HG02763 (cell line): ENCODE measurements around the gene ZFPM1.

Source experiments
- ATAC-seq: cut with Tn5 transposase; IDR thresholded peaks from one replicate; pipeline ENCODE4 v1.9.1; 2021; ENCODE audit warnings: mild to moderate bottlenecking, moderate library complexity; ENCODE audit not compliant: unreplicated experiment

Gene ZFPM1

GRCh38 chr16:88536510-88536909, 83.4 kb downstream of the ZFPM1 start:
- ATAC-seq: no peak

GRCh38 chr16:88536971-88537751, 84.1 kb downstream of the ZFPM1 start:
- no peak for ATAC-seq

GRCh38 chr16:88537859-88538258, 84.8 kb downstream of the ZFPM1 start:
- no peak for ATAC-seq

- no peak for ATAC-seq
These were observed 85.4 kb downstream of the ZFPM1 start for GRCh38 chr16:88538366-88539060.

GRCh38 chr16:88539261-88539651, 86.2 kb downstream of the ZFPM1 start:
- ATAC-seq: no peak

GRCh38 chr16:88539652-88540345, 86.7 kb downstream of the ZFPM1 start:
- no peak for ATAC-seq

- ATAC-seq: no peak
These were observed 87.4 kb downstream of the ZFPM1 start for GRCh38 chr16:88540346-88540977.

- no peak for ATAC-seq
These were observed 88.9 kb downstream of the ZFPM1 start for GRCh38 chr16:88541831-88542616.

GRCh38 chr16:88543230-88543813, 90.2 kb downstream of the ZFPM1 start:
- no peak for ATAC-seq

GRCh38 chr16:88545781-88546180, 92.7 kb downstream of the ZFPM1 start:
- no peak for ATAC-seq

GRCh38 chr16:88548131-88548874, 95.2 kb downstream of the ZFPM1 start:
- no peak for ATAC-seq

- no peak for ATAC-seq
These were observed 95.9 kb downstream of the ZFPM1 start for GRCh38 chr16:88548985-88549384.

- ATAC-seq: no peak
These were observed 96.7 kb downstream of the ZFPM1 start for GRCh38 chr16:88549671-88550245.

- ATAC-seq: no peak
These were observed 97.2 kb downstream of the ZFPM1 start for GRCh38 chr16:88550246-88550661.

- ATAC-seq: no peak
These were observed 99.1 kb downstream of the ZFPM1 start for GRCh38 chr16:88552166-88552565.

GRCh38 chr16:88552815-88553214, 99.7 kb downstream of the ZFPM1 start:
- no peak for ATAC-seq

- no peak for ATAC-seq
These were observed 100.7 kb downstream of the ZFPM1 start for GRCh38 chr16:88553739-88554138.

- no peak for ATAC-seq
These were observed 101.7 kb downstream of the ZFPM1 start for GRCh38 chr16:88554711-88555264.
